Calu3 (cell line): ENCODE results near the gene OR2V1. TPM values are rescaled to one million over a fixed set of nuclear protein-coding genes. Genes with fewer than 3 reads are reported as not detected.
A peak's percentile ranks its signal among the peaks of the same experiment; 100 is the strongest.
"Not testable (repeated sequence)": the region's sequence is repeated elsewhere in the genome, so short reads cannot be mapped to it uniquely, and the experiment has no call there.

Experiments
- BruUV-seq: library from RNA; stranded (reverse); fragments of 400-500 nt; replicated peaks from 2 replicates; lab custom pipeline; 2021; lab: Mats Ljungman, UMichigan
- CTCF ChIA-PET: fragments of 300-600 bp; sonication (Branson Sonifier 250); formaldehyde crosslinking; loops from one replicate; lab custom pipeline; 2022; ENCODE audit warnings: antibody characterized with exemption; lab: Charles Lee
- DNase-seq: peaks from one replicate; pipeline ENCODE4 v3.0.0; 2022
- H3K27ac Mint-ChIP-seq: one replicate; pipeline ENCODE4 v1.8.0; 2022; ENCODE audit warnings: mixed read lengths; ENCODE audit not compliant: unreplicated experiment
- H3K27me3 Mint-ChIP-seq: one replicate; pipeline ENCODE4 v1.8.0; 2022; ENCODE audit warnings: mixed read lengths; ENCODE audit not compliant: unreplicated experiment
- H3K36me3 Mint-ChIP-seq: one replicate; pipeline ENCODE4 v1.8.0; 2022; ENCODE audit warnings: mild to moderate bottlenecking, moderate library complexity, mixed read lengths; ENCODE audit not compliant: insufficient read depth, unreplicated experiment
- H3K4me1 Mint-ChIP-seq: one replicate; pipeline ENCODE4 v1.8.0; 2022; ENCODE audit warnings: mild to moderate bottlenecking, low read depth, mixed read lengths; ENCODE audit not compliant: unreplicated experiment
- H3K4me3 Mint-ChIP-seq: one replicate; pipeline ENCODE4 v1.8.0; 2022; ENCODE audit warnings: mild to moderate bottlenecking, low read depth, moderate library complexity, mixed read lengths; ENCODE audit not compliant: unreplicated experiment
- H3K9me3 Mint-ChIP-seq: one replicate; pipeline ENCODE4 v1.8.0; 2022; ENCODE audit warnings: low read depth, mixed read lengths; ENCODE audit not compliant: unreplicated experiment
- intact Hi-C: fragments of 100-400 bp; cut with micrococcal nuclease; formaldehyde crosslinking; loops from one replicate; pipeline ENCODE4 v1.10.0; 2022; ENCODE audit not compliant: unreplicated experiment
- total RNA-seq: library from RNA; stranded (reverse); gene quantifications from 2 replicates; pipeline ENCODE4 v1.2.3, GENCODE V29; 2022
- TF ChIP-seq, protein P1 (sequence below): fragments of 200-600 bp; IDR thresholded peaks from one replicate; pipeline ENCODE4 v1.8.0; 2022; ENCODE audit warnings: antibody characterized with exemption; ENCODE audit not compliant: unreplicated experiment

OR2V1 gene
- total RNA-seq, 1 experiment from 2014 or later, result not detected

DNA sequence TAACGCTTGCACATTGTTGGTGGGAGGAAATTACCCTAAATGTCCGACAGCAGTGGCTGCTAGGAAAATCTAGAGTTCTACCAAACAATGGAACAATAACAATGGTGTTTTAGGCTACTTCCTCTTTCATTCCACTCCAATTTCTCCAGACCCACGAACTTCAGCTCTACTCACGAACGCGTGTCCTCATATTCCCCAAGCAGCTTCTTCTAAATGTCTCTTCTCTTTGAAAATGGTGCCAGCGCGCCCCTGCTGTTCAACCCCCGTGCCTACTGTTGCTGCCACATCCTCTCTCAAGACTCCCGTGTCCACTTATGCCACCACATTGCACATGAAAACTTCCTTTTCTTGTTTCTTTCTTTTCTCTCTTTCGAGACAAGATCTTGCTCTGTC lies 42.1 kb upstream of the OR2V1 start:
- intact Hi-C loops, result no loop called here
- H3K27ac Mint-ChIP-seq, result peak overlapping the region; percentile 63
- no TSS peak for BruUV-seq
- TF ChIP-seq, protein P1, sequence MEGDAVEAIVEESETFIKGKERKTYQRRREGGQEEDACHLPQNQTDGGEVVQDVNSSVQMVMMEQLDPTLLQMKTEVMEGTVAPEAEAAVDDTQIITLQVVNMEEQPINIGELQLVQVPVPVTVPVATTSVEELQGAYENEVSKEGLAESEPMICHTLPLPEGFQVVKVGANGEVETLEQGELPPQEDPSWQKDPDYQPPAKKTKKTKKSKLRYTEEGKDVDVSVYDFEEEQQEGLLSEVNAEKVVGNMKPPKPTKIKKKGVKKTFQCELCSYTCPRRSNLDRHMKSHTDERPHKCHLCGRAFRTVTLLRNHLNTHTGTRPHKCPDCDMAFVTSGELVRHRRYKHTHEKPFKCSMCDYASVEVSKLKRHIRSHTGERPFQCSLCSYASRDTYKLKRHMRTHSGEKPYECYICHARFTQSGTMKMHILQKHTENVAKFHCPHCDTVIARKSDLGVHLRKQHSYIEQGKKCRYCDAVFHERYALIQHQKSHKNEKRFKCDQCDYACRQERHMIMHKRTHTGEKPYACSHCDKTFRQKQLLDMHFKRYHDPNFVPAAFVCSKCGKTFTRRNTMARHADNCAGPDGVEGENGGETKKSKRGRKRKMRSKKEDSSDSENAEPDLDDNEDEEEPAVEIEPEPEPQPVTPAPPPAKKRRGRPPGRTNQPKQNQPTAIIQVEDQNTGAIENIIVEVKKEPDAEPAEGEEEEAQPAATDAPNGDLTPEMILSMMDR, result no peak
- CTCF ChIA-PET, result interaction anchor here (0.6 to 1.3 kb wide), 4 partner anchors 15 to 304 kb away, joined by 3 to 5 read pairs (median 3); no protein-coding TSS in a partner anchor
- peaks cover 35% of the 10 kb centered on the region for H3K36me3 Mint-ChIP-seq
- peak overlapping the region; percentile 74 for H3K4me3 Mint-ChIP-seq
- H3K27me3 Mint-ChIP-seq, result peaks cover 46% of the 10 kb centered on the region
- no peaks in the 10 kb centered on the region for H3K9me3 Mint-ChIP-seq
- H3K4me1 Mint-ChIP-seq, result peaks cover 39% of the 10 kb centered on the region
- DNase-seq, result no peak

DNA sequence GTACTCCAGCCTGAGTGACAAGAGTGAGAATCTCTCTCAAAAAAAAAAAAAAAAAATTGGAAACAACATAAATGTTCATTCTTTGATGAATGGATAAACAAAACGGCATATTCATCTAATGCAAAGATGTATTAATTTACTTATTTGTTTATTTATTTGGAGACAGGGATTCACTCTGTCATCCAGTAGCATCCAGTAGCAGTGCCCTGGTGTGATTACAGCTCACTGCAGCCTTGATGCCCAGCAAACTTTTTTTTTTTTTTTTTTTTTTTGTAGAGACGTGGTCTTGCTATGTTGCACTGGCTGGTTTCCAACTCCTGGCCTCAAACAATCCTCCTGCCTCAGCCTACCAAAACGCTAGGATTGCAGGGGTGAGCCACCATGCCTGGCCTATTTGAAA lies 40.8 kb upstream of the OR2V1 start:
- Mint-ChIP-seq H3K4me3 (no peak overlapping the region), H3K36me3 (peaks cover 35% of the 10 kb centered on the region), H3K4me1 (peaks cover 52% of the 10 kb centered on the region), H3K27ac (no peak overlapping the region), H3K27me3 (peaks cover 52% of the 10 kb centered on the region), H3K9me3 (no peaks in the 10 kb centered on the region)
- CTCF ChIA-PET, result interaction anchor here (0.7 kb wide), 1 partner anchor 399 kb away, joined by 4 read pairs; no protein-coding TSS in a partner anchor
- TF ChIP-seq, protein P1, result no peak
- no TSS peak for BruUV-seq
- intact Hi-C loops, result no loop called here
- DNase-seq, result no peak

DNA sequence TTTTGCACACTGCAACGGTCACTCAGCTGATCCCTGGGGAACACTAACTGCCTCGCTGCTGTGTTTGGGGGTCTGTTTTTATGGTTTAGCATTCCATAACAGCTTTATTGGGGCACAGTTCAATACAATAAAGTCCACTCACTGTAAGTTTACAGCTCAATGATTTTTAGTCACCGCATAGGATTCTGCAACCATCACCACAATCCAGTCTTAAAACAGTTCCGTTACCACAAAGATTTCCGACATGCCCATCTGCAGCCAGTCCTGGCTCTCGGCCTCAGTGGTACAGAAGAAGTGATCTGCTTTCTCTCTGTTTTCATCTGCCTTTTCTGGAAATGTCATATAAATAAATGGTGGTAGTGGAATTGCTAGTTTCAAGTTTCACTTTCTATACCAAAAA lies 40.0 kb upstream of the OR2V1 start:
- no peak for DNase-seq
- TF ChIP-seq, protein P1, result no peak
- CTCF ChIA-PET, result interaction anchor here (1.2 kb wide), 1 partner anchor 53 kb away, joined by 6 read pairs; no protein-coding TSS in a partner anchor
- H3K4me3 Mint-ChIP-seq, result peak overlapping the region; percentile 68
- no peaks in the 10 kb centered on the region for H3K9me3 Mint-ChIP-seq
- H3K36me3 Mint-ChIP-seq, result peaks cover 35% of the 10 kb centered on the region
- H3K4me1 Mint-ChIP-seq, result peaks cover 52% of the 10 kb centered on the region
- BruUV-seq, result no TSS peak
- no peak overlapping the region for H3K27ac Mint-ChIP-seq
- H3K27me3 Mint-ChIP-seq, result peaks cover 50% of the 10 kb centered on the region
- intact Hi-C loops, result no loop called here

DNA sequence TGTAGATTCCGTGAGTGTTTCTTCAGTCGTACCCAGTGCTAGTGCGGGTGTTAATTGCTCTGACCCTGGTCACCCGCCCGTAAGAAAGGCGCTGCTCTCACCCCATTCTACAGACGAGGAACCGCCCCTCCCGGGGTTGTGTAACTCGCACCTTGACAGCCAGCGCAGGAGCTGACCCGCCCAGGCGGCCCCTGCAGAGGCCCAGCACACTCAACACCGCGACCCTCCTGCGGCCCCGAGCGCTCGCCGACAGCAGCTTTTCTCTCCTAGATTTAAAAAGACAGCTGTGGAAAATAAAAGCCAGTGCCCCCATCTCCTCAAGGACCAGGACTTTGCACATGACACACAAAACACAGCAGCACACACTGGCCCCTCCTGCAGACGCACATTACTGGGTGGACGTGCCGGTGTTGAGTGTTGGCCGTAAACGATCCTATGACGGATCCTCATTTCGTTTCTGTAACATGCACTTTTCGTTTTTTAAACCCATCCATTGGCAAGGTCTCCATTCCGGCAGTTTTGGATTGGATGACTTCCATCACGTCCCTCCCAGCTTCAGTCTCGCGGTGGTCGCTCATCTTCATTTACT lies 39.4 kb upstream of the OR2V1 start:
- intact Hi-C loops, result no loop called here
- CTCF ChIA-PET, result interaction anchor here (1.2 kb wide), 1 partner anchor 52 kb away, joined by 6 read pairs; no protein-coding TSS in a partner anchor
- peaks cover 50% of the 10 kb centered on the region for H3K27me3 Mint-ChIP-seq
- BruUV-seq, result no TSS peak
- H3K36me3 Mint-ChIP-seq, result peaks cover 35% of the 10 kb centered on the region
- no peak for DNase-seq
- peak overlapping the region; percentile 28 for H3K27ac Mint-ChIP-seq
- peak overlapping the region; percentile 68 for H3K4me3 Mint-ChIP-seq
- H3K9me3 Mint-ChIP-seq, result no peaks in the 10 kb centered on the region
- H3K4me1 Mint-ChIP-seq, result peaks cover 52% of the 10 kb centered on the region
- TF ChIP-seq, protein P1, result no peak

GRCh38 chr5:181169459-181170236 lies 38.7 kb upstream of the OR2V1 start:
- Mint-ChIP-seq H3K27me3 (peaks cover 50% of the 10 kb centered on the region), H3K36me3 (peaks cover 35% of the 10 kb centered on the region), H3K4me3 (peak overlapping the region; percentile 68), H3K27ac (peak overlapping the region; percentile 28), H3K4me1 (peaks cover 52% of the 10 kb centered on the region)
- TSS peak; percentile 99 for BruUV-seq
- intact Hi-C loops, H3K9me3 Mint-ChIP-seq: not testable (repeated sequence)
- CTCF ChIA-PET, result interaction anchor here (1.2 kb wide), 1 partner anchor 52 kb away, joined by 6 read pairs; no protein-coding TSS in a partner anchor
- DNase-seq, result peak; percentile 72
